HG02642 (cell line): Measurements from ENCODE around the gene TBX20.
"Not testable (repeated sequence)": the region's sequence is repeated elsewhere in the genome, so short reads cannot be mapped to it uniquely, and the experiment has no call there.

Source experiments
- ATAC-seq: cut with Tn5 transposase; IDR thresholded peaks from one replicate; pipeline ENCODE4 v1.9.1; 2021; ENCODE audit warnings: mild to moderate bottlenecking; ENCODE audit not compliant: unreplicated experiment, poor library complexity

Gene TBX20

GRCh38 chr7:35227438-35227837 is 26.5 kb downstream of the TBX20 start:
- not testable (repeated sequence) for ATAC-seq

DNA sequence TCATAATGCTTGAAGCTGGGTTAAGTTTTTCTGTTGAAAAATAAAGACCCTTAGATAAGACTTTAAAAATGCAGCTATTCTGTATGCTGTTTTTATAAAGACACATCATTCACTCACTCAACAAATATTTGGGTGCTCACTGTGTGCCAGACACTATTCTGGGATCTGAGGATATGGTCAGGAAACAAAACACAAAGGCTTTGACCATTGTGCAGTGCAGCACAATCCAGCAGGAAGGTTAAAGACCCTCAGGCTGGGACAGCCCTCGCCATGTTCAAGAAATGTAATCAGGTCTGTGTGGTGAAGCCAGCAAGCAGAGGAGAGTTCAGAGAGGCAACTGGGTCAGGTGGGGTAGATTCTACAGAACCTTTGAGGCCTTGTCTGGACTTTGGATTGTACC is 31.5 kb downstream of the TBX20 start:
- not testable (repeated sequence) for ATAC-seq

- not testable (repeated sequence) for ATAC-seq
These were observed 33.7 kb downstream of the TBX20 start for GRCh38 chr7:35220176-35220575.

DNA sequence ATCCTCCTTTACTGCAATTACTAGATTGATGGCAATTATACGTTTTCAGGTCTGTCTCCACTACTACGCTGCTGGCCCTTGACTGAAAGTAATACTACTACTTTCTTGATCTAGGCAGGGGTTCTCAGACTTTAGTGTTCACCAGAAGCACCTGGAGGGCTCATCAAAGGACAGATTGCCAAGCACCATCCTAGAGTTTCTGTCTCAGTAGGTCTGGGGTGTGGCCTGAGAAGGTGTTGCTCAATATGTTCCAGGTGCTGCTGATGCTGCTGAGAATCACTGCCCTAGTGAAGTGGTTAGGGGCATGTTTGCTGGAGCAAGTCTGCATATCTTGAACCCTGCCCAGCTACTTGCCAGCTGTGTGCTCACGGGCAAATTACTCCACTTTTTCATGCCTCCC is 37.9 kb downstream of the TBX20 start:
- not testable (repeated sequence) for ATAC-seq

- ATAC-seq = not testable (repeated sequence)
These were observed 38.8 kb downstream of the TBX20 start for GRCh38 chr7:35215063-35215462.

GRCh38 chr7:35206924-35207323 is 47.0 kb downstream of the TBX20 start:
- ATAC-seq = not testable (repeated sequence)

GRCh38 chr7:35204850-35205249 is 49.0 kb downstream of the TBX20 start:
- ATAC-seq = not testable (repeated sequence)

GRCh38 chr7:35204031-35204430 is 49.9 kb downstream of the TBX20 start:
- not testable (repeated sequence) for ATAC-seq

GRCh38 chr7:35202353-35202752 is 51.5 kb downstream of the TBX20 start:
- ATAC-seq = not testable (repeated sequence)

GRCh38 chr7:35200170-35200569 is 53.7 kb downstream of the TBX20 start:
- not testable (repeated sequence) for ATAC-seq

DNA sequence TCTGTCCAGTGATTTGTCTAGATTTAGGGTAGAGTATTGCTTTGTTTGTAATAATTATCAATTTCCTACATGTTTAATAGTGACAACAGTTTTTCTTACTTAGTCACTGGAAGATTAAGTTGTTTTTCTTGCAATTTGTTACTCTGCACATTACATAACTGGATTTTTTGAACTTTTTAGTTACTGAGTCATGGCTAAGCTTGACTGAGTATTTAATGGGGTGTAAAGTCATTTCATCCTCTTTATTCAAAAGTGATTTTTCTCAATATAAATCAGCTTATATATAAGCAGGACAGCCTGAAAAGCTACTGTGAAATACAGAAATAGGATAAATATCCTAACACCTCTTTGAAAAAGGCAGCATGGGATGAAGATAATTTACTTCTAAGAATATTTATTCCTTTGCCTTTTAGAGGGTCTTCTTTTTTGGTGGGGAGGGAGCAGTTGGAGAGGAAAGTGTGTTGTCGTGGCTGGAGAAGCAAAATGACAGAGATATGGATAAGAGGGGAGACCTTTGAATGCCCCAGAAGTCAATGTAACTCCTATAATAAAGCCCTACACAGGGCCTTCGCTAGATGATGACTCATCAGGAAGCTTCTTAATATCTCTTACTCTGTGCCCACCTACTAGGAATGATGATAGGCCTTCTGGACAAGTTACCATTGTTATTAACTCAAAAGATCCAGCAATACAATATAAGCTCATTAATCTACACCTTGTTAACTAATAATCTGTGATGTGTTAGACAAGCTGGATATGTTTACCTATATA is 55.3 kb downstream of the TBX20 start:
- not testable (repeated sequence) for ATAC-seq

DNA sequence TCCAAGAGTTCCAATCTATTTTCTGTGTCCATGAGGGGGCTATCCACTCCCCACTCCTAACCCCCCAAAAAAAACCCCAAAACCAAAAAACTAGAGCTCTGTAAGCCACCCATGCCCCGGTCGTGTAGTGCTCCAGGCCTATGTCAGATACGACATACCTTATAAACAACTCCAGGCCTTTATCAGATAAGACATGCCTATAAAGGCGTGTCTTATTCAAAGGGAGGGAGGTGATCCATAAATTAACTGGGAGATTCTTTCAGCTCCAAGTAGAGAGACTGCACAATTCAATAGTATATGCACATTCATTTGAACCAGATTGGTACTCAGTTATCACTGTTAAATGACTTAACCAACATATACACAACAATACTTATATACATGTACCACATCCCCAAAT is 62.3 kb downstream of the TBX20 start:
- not testable (repeated sequence) for ATAC-seq

GRCh38 chr7:35190146-35190773 is 63.6 kb downstream of the TBX20 start:
- not testable (repeated sequence) for ATAC-seq

DNA sequence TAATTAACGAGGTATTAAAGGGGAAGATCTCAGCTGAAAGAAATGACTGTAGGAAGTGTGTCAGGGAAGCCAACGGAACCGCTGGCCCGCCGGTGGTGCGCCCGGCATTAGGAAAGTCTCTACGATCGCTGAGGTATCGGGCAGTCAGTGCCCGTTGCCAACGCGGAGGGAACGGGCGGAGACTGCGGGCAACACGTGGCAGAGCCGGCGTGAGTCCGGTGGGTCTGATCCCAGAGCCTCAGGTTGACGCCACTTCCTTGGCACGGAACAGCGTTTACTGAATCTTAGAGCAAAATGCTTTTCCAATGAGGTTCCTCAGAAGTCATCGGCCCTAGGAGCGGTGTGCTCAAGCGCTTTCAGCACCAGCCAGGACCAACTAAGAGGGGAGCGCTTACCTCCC is 67.1 kb downstream of the TBX20 start:
- ATAC-seq = not testable (repeated sequence)

- no peak for ATAC-seq
These were observed 67.8 kb downstream of the TBX20 start for GRCh38 chr7:35185908-35186731.

DNA sequence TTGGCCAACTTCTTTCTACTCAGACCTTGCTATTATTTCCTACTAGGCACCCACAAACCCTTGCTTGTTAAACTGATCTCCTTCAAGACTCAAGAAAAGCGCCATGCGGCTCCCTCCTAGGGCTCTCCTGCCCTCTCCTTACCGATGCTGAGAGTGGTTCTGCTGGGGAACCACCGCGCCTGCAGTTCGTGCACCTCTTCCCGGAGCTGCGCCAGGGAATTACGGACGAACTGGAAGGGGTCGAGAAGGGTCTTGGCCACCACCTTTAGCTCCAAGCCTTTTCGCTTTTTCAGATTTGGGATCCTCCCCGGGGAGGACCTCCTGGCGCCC is 68.4 kb downstream of the TBX20 start:
- not testable (repeated sequence) for ATAC-seq

- not testable (repeated sequence) for ATAC-seq
These were observed 68.9 kb downstream of the TBX20 start for GRCh38 chr7:35184961-35185360.

DNA sequence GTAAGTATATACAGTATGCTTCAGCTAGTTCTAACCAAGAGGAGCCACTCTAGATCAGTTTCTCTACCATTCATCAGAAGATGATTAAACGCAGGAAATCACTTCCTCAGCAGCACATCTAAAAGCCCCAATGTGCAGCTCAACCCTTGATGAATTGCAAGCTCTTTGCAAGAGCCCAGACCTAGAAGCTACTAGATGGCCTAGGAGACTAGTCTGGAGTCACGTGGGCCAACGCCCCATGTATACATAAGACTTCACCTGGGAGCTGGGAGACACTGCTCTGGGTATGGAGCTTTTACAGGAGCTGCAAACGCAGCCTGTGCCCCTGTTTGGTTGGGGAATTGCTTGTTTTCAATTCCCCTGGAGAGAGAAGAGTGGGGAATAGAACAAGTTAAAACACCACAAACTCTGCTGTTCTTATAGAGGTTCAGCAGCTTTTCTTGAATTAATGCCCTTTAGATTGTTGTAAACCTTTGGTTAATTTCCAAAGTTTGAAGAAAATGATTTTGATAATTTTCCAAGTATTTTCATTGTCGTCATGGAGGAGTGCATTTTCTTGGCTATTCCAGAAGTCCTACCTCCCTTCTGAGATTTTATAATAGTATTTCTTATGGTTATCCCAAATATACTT is 69.9 kb downstream of the TBX20 start:
- ATAC-seq = not testable (repeated sequence)

DNA sequence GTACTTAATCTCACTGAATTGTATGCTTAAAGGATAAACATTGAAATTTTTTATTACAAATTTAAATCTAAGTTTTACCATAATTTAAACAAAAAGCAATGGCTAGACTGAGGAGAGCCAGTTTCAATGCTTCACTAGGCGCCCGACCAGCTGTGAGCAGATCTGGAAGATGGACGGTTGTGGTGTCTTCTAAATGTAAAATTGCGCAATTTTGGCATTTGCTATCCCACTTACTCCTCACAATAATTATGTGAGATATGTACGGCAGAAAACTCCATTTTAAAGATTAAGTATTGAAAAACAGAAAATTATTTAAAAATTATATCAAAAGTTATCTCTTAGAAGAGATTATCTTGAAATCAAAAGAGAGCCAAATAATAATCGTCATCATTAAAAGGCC is 73.2 kb downstream of the TBX20 start:
- not testable (repeated sequence) for ATAC-seq

- not testable (repeated sequence) for ATAC-seq
These were observed 80.7 kb downstream of the TBX20 start for GRCh38 chr7:35173176-35173575.
